ENCODE measurements around the gene SLC6A12. TPM values are rescaled to one million over a fixed set of nuclear protein-coding genes. Genes with fewer than 3 reads are reported as not detected.

Gene SLC6A12
- total RNA-seq, 4 donors from 2014 or later: 0.21 to 0.60 (median 0.39) TPM; not detected in 1

GRCh38 chr12:211142-211465 lies 2.9 kb downstream of the SLC6A12 start:
- Histone ChIP-seq H3K4me1 (peaks cover 0 to 14% (median 0%) of the 10 kb centered on the region in 4 donors), H3K9me3 (no peaks in the 10 kb centered on the region), H3K4me3 (no peak overlapping the region), H3K27me3 (peaks cover 0 to 28% of the 10 kb centered on the region in 2 donors), H3K36me3 (no peaks in the 10 kb centered on the region), H3K27ac (no peak overlapping the region)
- WGBS, 2 donors: 81 to 88% methylated on average over 3 of the region's 3 CpGs
- DNase-seq (ENCODE audit: low spot score in 2 of 2): no peak
- TF ChIP-seq CTCF (IDR thresholded peaks at IDR 0.05) (no peak), POLR2A (IDR thresholded peaks at IDR 0.05) (no peak), EP300 (IDR thresholded peaks at IDR 0.05) (no peak)

- Histone ChIP-seq H3K9me3 (no peaks in the 10 kb centered on the region), H3K27me3 (peaks cover 0 to 29% of the 10 kb centered on the region in 2 donors), H3K27ac (no peak overlapping the region), H3K36me3 (no peaks in the 10 kb centered on the region), H3K4me1 (peaks cover 0 to 14% (median 0%) of the 10 kb centered on the region in 4 donors), H3K4me3 (no peak overlapping the region)
- DNase-seq (ENCODE audit: low spot score in 2 of 2): no peak
- WGBS, 2 donors: 72 to 84% methylated on average over 16 of the region's 16 CpGs
- TF ChIP-seq EP300 (IDR thresholded peaks at IDR 0.05) (no peak), POLR2A (IDR thresholded peaks at IDR 0.05) (no peak), CTCF (IDR thresholded peaks at IDR 0.05) (no peak)
Measured at GRCh38 chr12:210277-211141, 3.4 kb downstream of the SLC6A12 start.

GRCh38 chr12:209851-210250 lies 4.1 kb downstream of the SLC6A12 start:
- Histone ChIP-seq H3K27me3 (peaks cover 0 to 29% of the 10 kb centered on the region in 2 donors), H3K4me3 (no peak overlapping the region), H3K27ac (no peak overlapping the region), H3K4me1 (peaks cover 0 to 14% (median 0%) of the 10 kb centered on the region in 4 donors), H3K9me3 (no peaks in the 10 kb centered on the region), H3K36me3 (no peaks in the 10 kb centered on the region)
- TF ChIP-seq CTCF (IDR thresholded peaks at IDR 0.05) (no peak), EP300 (IDR thresholded peaks at IDR 0.05) (no peak), POLR2A (IDR thresholded peaks at IDR 0.05) (no peak)
- WGBS, 2 donors: 92 to 93% methylated on average over 12 of the region's 12 CpGs
- DNase-seq (ENCODE audit: low spot score in 2 of 2): no peak

GRCh38 chr12:209246-209645 lies 4.7 kb downstream of the SLC6A12 start:
- no peaks in the 10 kb centered on the region for H3K9me3 ChIP-seq
- H3K4me1 ChIP-seq: peaks cover 0 to 15% (median 0%) of the 10 kb centered on the region in 4 donors
- no peak for TF ChIP-seq EP300 (IDR thresholded peaks at IDR 0.05)
- TF ChIP-seq CTCF (IDR thresholded peaks at IDR 0.05): no peak
- no peak for TF ChIP-seq POLR2A (IDR thresholded peaks at IDR 0.05)
- no peak overlapping the region for H3K27ac ChIP-seq
- 88 to 90% methylated on average over 14 to 15 of the region's 15 CpGs for WGBS, 2 donors
- DNase-seq (ENCODE audit: low spot score in 2 of 2): no peak
- no peaks in the 10 kb centered on the region for H3K36me3 ChIP-seq
- H3K27me3 ChIP-seq: peaks cover 0 to 35% of the 10 kb centered on the region in 2 donors
- H3K4me3 ChIP-seq: no peak overlapping the region

- DNase-seq (ENCODE audit: low spot score in 2 of 2): no peak
- no peak overlapping the region for H3K4me3 ChIP-seq
- TF ChIP-seq EP300 (IDR thresholded peaks at IDR 0.05) (no peak), CTCF (IDR thresholded peaks at IDR 0.05) (no peak), POLR2A (IDR thresholded peaks at IDR 0.05) (no peak)
- no peaks in the 10 kb centered on the region for H3K9me3 ChIP-seq
- H3K27ac ChIP-seq: no peak overlapping the region
- H3K27me3 ChIP-seq: peaks cover 0 to 35% of the 10 kb centered on the region in 2 donors
- WGBS, 2 donors: 67 to 73% methylated on average over 4 of the region's 4 CpGs
- H3K36me3 ChIP-seq: no peaks in the 10 kb centered on the region
- peaks cover 0 to 18% (median 1%) of the 10 kb centered on the region in 4 donors for H3K4me1 ChIP-seq
Measured at GRCh38 chr12:208813-209212, 5.1 kb downstream of the SLC6A12 start.
